Gastroesophageal sphincter (tissue), 3 donors: ENCODE data around the gene MGLL.

Source experiments
- EP300 ChIP-seq: sonication (generic); formaldehyde crosslinking; IDR thresholded peaks from one replicate; pipeline ENCODE4 v1.6.1; 2017; ENCODE audit warnings: antibody characterized with exemption, mild to moderate bottlenecking
- TF ChIP-seq, protein P1 (sequence below), 4 experiments: fragments of 200-600 bp in 2 of 4; fragments of 450-650 bp in 2 of 4; sonication (generic) in 1 of 4; IDR thresholded peaks; one replicate each; pipeline ENCODE4 v1.5.1; 2017 to 2019; ENCODE audit warnings: antibody characterized with exemption in 4 of 4, mild to moderate bottlenecking in 2 of 4, moderate library complexity in 2 of 4

DNA sequence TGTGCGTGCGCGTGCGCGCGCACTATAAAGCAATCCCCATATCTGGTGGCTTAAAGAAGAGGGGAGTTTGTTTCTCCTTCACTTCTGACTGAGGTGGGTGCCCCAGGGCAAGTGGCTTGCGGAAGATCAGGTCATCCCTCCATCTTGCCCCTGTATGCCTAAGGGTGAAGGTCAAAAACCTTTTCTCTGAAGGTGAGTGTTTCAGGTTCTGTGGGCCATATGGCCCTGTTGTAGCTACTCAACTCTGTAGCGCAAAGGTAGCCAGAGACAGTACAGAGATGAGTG lies 144.1 kb downstream of the MGLL start:
- TF ChIP-seq, protein P1, sequence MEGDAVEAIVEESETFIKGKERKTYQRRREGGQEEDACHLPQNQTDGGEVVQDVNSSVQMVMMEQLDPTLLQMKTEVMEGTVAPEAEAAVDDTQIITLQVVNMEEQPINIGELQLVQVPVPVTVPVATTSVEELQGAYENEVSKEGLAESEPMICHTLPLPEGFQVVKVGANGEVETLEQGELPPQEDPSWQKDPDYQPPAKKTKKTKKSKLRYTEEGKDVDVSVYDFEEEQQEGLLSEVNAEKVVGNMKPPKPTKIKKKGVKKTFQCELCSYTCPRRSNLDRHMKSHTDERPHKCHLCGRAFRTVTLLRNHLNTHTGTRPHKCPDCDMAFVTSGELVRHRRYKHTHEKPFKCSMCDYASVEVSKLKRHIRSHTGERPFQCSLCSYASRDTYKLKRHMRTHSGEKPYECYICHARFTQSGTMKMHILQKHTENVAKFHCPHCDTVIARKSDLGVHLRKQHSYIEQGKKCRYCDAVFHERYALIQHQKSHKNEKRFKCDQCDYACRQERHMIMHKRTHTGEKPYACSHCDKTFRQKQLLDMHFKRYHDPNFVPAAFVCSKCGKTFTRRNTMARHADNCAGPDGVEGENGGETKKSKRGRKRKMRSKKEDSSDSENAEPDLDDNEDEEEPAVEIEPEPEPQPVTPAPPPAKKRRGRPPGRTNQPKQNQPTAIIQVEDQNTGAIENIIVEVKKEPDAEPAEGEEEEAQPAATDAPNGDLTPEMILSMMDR (IDR thresholded peaks at IDR 0.05) = no peak
- TF ChIP-seq EP300 = no peak
